Naive thymus-derived CD8-positive, alpha-beta T cell (primary cell): ENCODE measurements around the gene SAMD14. TPM values are rescaled to one million over a fixed set of nuclear protein-coding genes. Genes with fewer than 3 reads are reported as not detected.

Experiments
- ATAC-seq, 2 donors: fragments of 150-1000 bp; cut with Tn5 transposase in 1 of 2; sonication (Bioruptor Pico), chemical (Tn5 transposase) in 1 of 2; 1 replicate in 1 of 2; 2 replicates in 1 of 2; pipeline ENCODE4 v1.10.0; 2021; ENCODE audit warnings: mild to moderate bottlenecking in 2 of 2, moderate library complexity in 2 of 2
- POLR2A ChIA-PET: fragments of 350-600 bp; sonication (Branson Sonifier 250); formaldehyde crosslinking; loops from one replicate; lab custom pipeline; 2021; ENCODE audit warnings: antibody characterized with exemption; lab: Charles Lee
- DNase-seq, 10 donors: peaks; one replicate each; pipeline versions ENCODE4 v3.0.0 to v3.0.0-alpha.2; 2020 to 2022
- H3K27ac Mint-ChIP-seq, 10 donors: one replicate each; pipeline ENCODE4 v1.8.0; 2020 to 2022; ENCODE audit warnings: mild to moderate bottlenecking in 10 of 10, mixed read lengths in 10 of 10, moderate library complexity in 4 of 10, inconsistent platforms in 1 of 10
- H3K27me3 Mint-ChIP-seq, 5 donors: one replicate each; pipeline ENCODE4 v1.8.0; 2021 to 2022; ENCODE audit warnings: mixed read lengths in 5 of 5
- H3K36me3 Mint-ChIP-seq, 3 donors: one replicate each; pipeline ENCODE4 v1.8.0; 2020 to 2022; ENCODE audit warnings: mixed read lengths in 3 of 3, mild to moderate bottlenecking in 2 of 3, inconsistent platforms in 1 of 3
- H3K4me1 Mint-ChIP-seq, 4 donors: one replicate each; pipeline ENCODE4 v1.8.0; 2021 to 2022; ENCODE audit warnings: mixed read lengths in 4 of 4
- H3K4me3 Mint-ChIP-seq, 10 donors: one replicate each; pipeline ENCODE4 v1.8.0; 2020 to 2022; ENCODE audit warnings: mild to moderate bottlenecking in 10 of 10, mixed read lengths in 10 of 10, moderate library complexity in 6 of 10, inconsistent platforms in 1 of 10
- H3K9me3 Mint-ChIP-seq, 9 donors: one replicate each; pipeline ENCODE4 v1.8.0; 2020 to 2022; ENCODE audit warnings: mixed read lengths in 9 of 9, mild to moderate bottlenecking in 3 of 9, inconsistent platforms in 1 of 9, moderate library complexity in 1 of 9
- polyA plus RNA-seq, 3 donors: library from polyadenylated mRNA; unstranded; fragments of 300-500 nt; fragmentation: Illumina TruSeq; gene quantifications; one replicate each; pipeline ENCODE4 v1.2.3, GENCODE V29; 2021
- total RNA-seq, 8 experiments: library from RNA in 2 of 8; stranded (reverse) in 2 of 8; gene quantifications; one replicate each; pipeline ENCODE4 v1.2.3 and lab custom pipeline; 2021 to 2026

Gene SAMD14
- total and polyA plus RNA-seq, 5 experiments from 2014 or later, result 0.30 TPM; not detected in 4

DNA sequence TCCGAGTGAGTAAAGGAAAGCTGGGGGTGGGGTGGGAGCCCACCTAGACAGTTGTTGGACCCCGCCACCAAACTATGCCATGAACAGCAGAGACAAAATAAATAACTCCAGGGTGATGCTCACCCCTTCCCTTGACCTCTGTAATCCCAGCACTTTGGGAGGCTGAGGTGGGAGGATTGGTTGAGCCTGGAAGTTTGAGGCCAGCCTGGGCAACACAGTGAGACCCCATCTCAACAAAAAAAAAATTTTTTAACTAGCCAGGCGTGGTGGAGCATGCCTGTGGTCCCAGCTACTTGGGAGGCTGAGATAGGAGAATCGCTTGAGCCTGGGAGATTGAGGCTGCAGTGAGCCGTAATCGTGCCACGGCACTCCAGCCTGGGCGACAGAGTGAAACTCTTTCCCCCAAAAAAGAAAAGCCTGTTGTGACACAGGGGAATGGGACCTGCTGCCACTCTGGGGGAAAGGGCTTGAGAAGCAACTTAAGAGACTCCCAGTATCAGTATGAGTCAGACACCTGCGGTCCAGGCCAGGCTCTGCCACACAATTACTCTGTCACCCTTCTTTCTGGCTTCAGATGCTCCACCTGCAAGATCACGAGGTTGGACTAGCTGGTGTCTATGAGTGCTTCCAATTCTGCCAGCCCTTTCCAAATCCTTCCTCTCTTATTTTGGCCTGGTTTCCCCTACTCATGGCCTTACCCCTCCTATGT lies 40.9 kb upstream of the SAMD14 start:
- Mint-ChIP-seq H3K4me3 (no peak overlapping the region), H3K4me1 (peaks cover 10 to 24% (median 14%) of the 10 kb centered on the region in 4 donors), H3K9me3 (no peaks in the 10 kb centered on the region), H3K27ac (no peak overlapping the region), H3K27me3 (peaks cover 0 to 4% (median 0%) of the 10 kb centered on the region in 5 donors), H3K36me3 (no peaks in the 10 kb centered on the region)
- POLR2A ChIA-PET, result interaction anchor here (1.1 kb wide), 1 partner anchor 30 kb away, joined by 5 read pairs; no protein-coding TSS in a partner anchor
- DNase-seq (no peak), ATAC-seq (no peak)

DNA sequence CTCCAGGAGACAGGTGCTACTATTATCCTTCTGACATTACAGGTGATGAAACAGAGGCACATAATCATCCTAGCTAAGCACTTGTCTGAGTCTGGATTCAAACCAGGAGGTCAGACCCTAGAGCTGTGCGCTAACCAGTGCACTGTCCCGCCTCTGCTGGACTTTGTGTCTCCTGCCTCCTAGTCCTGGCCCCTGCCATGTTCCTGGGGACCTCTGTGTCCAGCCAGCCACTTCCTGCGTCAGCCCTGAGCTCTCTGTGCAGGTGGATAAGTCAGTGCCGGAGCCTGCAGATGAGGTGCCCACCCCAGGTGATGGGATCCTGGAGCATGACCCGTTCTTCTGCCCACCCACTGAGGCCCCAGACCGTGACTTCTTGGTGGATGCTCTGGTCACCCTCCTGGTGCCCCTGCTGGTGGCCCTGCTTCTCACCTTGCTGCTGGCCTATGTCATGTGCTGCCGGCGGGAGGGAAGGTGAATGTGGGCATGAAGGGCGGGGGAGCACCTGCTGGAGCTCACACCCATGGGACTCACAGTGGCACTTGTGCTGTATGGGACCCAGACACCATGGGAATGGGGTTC lies 40.0 kb upstream of the SAMD14 start:
- POLR2A ChIA-PET, result interaction anchor here (0.7 to 1.3 kb wide), 8 partner anchors 17 to 103 kb away, joined by 3 to 5 read pairs (median 3); no protein-coding TSS in a partner anchor
- ATAC-seq (no peak), DNase-seq (no peak)
- Mint-ChIP-seq H3K4me3 (peak overlapping the region in 1 of 10 donors; percentile 78), H3K4me1 (peaks cover 11 to 24% (median 14%) of the 10 kb centered on the region in 4 donors), H3K9me3 (no peaks in the 10 kb centered on the region), H3K36me3 (no peaks in the 10 kb centered on the region), H3K27ac (peak overlapping the region in 8 of 10 donors; percentile 11 to 98 (median 89)), H3K27me3 (peaks cover 0 to 4% (median 0%) of the 10 kb centered on the region in 5 donors)

DNA sequence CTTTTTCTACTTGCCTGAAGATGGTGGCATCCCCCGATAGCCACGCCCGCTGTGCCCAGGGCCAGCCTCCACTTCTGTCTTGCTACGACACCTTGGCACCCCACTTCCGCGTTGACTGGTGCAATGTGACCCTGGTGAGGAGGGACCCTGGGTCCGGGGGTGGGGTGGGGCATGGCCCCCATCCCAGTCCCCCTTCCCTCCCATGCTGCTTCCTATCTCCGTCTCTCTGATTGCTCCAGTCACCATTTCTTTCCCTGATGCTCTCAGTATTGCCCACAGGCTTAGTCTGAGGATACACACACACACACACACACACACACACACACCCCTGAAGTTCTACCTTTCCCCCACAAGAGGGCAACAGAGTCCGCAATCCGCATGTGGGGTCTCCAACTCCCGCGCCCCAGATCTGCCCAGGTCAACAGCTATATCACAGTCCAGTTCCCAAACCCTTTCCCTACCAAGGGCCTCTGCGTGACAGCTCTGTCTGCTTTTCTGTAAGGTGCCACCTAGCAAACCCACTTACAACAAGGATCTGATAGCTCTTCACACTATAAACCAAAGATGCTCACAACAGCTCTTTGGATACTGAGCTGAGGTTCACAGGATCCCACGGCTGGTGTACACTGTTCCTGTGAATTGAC lies 39.3 kb upstream of the SAMD14 start:
- DNase-seq (peak; percentile 40 to 87 (median 76)), ATAC-seq (peak; percentile 93 to 97)
- no peaks in the 10 kb centered on the region for H3K9me3 Mint-ChIP-seq
- peak overlapping the region; percentile 50 to 80 (median 72) for H3K4me3 Mint-ChIP-seq
- H3K27ac Mint-ChIP-seq, result peak overlapping the region; percentile 74 to 98 (median 93)
- POLR2A ChIA-PET, result interaction anchor here (0.7 to 1.3 kb wide), 9 partner anchors 15 to 104 kb away, joined by 3 to 5 read pairs (median 3); no protein-coding TSS in a partner anchor
- peaks cover 0 to 4% (median 0%) of the 10 kb centered on the region in 5 donors for H3K27me3 Mint-ChIP-seq
- no peaks in the 10 kb centered on the region for H3K36me3 Mint-ChIP-seq
- H3K4me1 Mint-ChIP-seq, result peaks cover 11 to 24% (median 14%) of the 10 kb centered on the region in 4 donors

DNA sequence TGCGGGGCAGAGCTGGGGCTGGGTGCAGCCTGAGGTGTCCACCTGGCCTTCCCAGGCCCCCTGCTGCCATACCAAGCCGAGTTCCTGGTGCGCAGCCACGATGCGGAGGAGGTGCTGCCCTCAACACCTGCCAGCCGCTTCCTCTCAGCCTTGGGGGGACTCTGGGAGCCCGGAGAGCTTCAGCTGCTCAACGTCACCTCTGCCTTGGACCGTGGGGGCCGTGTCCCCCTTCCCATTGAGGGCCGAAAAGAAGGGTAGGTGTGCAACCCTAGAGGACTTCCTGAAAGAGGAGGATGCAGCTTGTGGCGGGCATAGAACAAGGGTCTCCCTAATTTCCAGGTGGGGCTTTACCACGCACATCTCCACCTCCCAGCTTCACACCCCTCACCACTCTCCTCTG lies 38.4 kb upstream of the SAMD14 start:
- peaks cover 16 to 32% (median 22%) of the 10 kb centered on the region in 4 donors for H3K4me1 Mint-ChIP-seq
- peak overlapping the region in 9 of 10 donors; percentile 74 to 98 (median 92) for H3K27ac Mint-ChIP-seq
- ATAC-seq (no peak), DNase-seq (no peak)
- H3K9me3 Mint-ChIP-seq, result no peaks in the 10 kb centered on the region
- peak overlapping the region in 9 of 10 donors; percentile 50 to 80 (median 71) for H3K4me3 Mint-ChIP-seq
- POLR2A ChIA-PET, result interaction anchor here (0.6 to 1.2 kb wide), 2 partner anchors 14 to 18 kb away, joined by 3 read pairs; partner anchors contain the start of gene PPP1R9B
- peaks cover 0 to 4% (median 0%) of the 10 kb centered on the region in 5 donors for H3K27me3 Mint-ChIP-seq
- no peaks in the 10 kb centered on the region for H3K36me3 Mint-ChIP-seq

DNA sequence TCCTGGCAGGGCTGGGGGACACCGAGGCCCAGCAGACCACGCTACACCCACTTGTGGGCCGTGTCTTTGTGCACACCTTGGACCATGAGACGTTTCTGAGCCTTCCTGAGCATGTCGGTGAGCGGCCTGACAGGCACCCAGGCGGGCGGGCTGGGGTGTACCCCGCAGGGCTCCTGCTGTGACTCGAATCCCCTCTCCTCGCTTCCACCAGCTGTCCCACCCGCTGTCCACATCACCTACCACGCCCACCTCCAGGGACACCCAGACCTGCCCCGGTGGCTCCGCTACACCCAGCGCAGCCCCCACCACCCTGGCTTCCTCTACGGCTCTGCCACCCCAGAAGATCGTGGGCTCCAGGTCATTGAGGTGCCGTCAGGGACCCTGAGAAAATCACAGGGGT lies 37.4 kb upstream of the SAMD14 start:
- peaks cover 19 to 42% (median 28%) of the 10 kb centered on the region in 4 donors for H3K4me1 Mint-ChIP-seq
- H3K4me3 Mint-ChIP-seq, result no peak overlapping the region
- H3K27ac Mint-ChIP-seq, result no peak overlapping the region
- ATAC-seq, result no peak
- POLR2A ChIA-PET, result no interaction called here
- peaks cover 0 to 4% (median 0%) of the 10 kb centered on the region in 5 donors for H3K27me3 Mint-ChIP-seq
- no peaks in the 10 kb centered on the region for H3K9me3 Mint-ChIP-seq
- no peaks in the 10 kb centered on the region for H3K36me3 Mint-ChIP-seq
- DNase-seq, result peak in 1 of 10 donors; percentile 46

DNA sequence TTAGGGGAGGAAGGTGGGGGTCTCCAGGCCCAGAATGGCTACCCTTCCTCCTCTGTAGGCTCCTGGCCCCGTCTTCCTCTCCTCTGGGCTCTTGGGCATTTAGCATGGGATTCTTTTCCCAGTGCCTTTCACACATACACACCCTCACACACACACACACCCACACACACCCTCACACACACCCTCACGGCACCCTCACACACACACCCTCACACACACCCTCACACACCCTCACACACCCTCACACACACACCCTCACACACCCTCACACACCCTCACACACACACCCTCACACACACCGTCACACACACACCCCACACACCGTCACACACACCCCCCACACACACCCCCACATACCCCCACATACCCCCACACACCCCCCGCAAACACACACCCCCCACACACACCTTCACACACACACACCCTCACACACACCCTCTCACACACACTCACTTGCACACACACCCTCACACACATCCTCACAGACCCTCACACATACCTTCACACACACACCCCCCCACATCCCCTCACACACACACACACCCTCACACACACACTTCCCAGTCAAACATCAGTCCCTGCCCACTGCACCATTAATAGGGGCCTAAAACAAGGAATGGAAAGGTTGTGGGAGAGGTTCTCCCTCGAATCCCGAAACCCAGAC lies 36.7 kb upstream of the SAMD14 start:
- ATAC-seq, result no peak
- Mint-ChIP-seq H3K4me3 (no peak overlapping the region), H3K36me3 (no peaks in the 10 kb centered on the region), H3K4me1 (peaks cover 23 to 49% (median 36%) of the 10 kb centered on the region in 4 donors), H3K27ac (peak overlapping the region in 2 of 10 donors; percentile 8 to 75), H3K27me3 (peaks cover 0 to 4% (median 0%) of the 10 kb centered on the region in 5 donors), H3K9me3 (no peaks in the 10 kb centered on the region)
- POLR2A ChIA-PET, result interaction anchor here (2.5 kb wide), 1 partner anchor 18 kb away, joined by 8 read pairs; no protein-coding TSS in a partner anchor
- peak in 1 of 10 donors; percentile 53 for DNase-seq

DNA sequence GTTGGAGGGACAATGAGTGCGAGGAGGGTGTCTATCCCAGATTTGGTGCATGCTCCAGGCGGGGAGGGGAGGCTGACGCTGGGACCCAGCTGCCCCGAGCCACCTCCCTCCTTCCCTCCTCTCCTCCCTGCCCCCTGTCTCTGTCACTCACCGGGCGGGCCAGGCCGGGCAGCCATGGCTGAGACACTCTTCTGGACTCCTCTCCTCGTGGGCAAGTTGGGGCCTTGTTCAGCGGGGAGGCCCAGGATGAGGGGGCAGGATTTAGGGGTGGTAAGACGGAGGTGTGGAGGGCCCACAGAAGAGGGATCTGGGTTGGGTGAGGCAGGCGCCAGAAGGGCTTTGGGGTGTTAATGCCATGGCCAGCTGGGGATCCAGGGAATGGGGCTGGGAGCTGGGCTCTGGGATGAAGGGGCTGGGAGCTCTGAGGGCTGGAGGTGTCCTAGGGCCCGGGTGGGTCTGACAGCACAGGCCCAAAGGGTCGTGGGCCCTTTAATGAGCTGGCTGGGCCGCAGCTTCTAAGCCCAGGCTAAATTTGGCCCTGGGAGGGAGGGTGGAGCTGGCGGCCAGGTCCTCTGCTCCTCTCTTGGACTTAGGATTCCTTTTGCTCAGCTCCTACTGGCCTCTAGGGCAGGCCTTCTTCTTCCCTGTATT lies 36.0 kb upstream of the SAMD14 start, which contains the start of gene SGCA:
Gene SGCA, plus strand, starts transcription at position 139 of the 651 bp plus-strand sequence. Its CDS starts 36 bp downstream, at position 175.
- Mint-ChIP-seq H3K4me3 (peak within 1 kb of the TSS in 1 of 10 donors; percentile 4), H3K36me3 (no peaks in the 10 kb centered on the region), H3K27ac (peak within 1 kb of the TSS in 8 of 10 donors; percentile 8 to 93 (median 74)), H3K9me3 (no peaks in the 10 kb centered on the region), H3K4me1 (peaks cover 26 to 55% (median 42%) of the 10 kb centered on the region in 4 donors), H3K27me3 (peaks cover 0 to 4% (median 0%) of the 10 kb centered on the region in 5 donors)
- no peak for ATAC-seq
- peak in 1 of 10 donors; percentile 61 for DNase-seq
- POLR2A ChIA-PET, result interaction anchor here (2.5 kb wide), 1 partner anchor 18 kb away, joined by 8 read pairs; no protein-coding TSS in a partner anchor

DNA sequence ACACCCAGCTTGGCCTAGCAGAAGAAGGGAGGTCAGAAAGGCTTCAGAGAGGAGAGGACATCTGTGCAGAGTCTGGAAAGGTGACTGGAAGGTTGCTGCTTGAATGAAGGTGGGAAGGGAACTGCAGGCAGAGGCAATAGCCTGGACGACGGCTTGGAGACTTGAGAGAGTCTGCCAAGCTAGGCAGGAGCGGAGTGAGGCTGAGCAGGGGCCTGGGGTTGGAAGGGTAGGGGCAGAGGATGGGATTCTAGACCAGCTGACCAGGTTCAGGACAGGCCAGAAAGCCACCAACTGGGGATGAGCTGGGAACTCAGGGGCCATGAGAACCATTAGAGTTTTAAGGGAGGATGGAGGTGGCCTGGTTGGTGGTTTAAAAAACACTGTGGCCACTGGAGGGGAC lies 35.5 kb upstream of the SAMD14 start:
- H3K4me3 Mint-ChIP-seq, result peak overlapping the region in 1 of 10 donors; percentile 4
- POLR2A ChIA-PET, result interaction anchor here (0.7 to 2.5 kb wide), 2 partner anchors 15 to 17 kb away, joined by 3 to 8 read pairs; partner anchors contain the start of gene PPP1R9B
- ATAC-seq (no peak), DNase-seq (no peak)
- peak overlapping the region in 6 of 10 donors; percentile 51 to 93 (median 76) for H3K27ac Mint-ChIP-seq
- H3K4me1 Mint-ChIP-seq, result peaks cover 28 to 59% (median 46%) of the 10 kb centered on the region in 4 donors
- no peaks in the 10 kb centered on the region for H3K9me3 Mint-ChIP-seq
- H3K27me3 Mint-ChIP-seq, result peaks cover 0 to 4% (median 0%) of the 10 kb centered on the region in 5 donors
- no peaks in the 10 kb centered on the region for H3K36me3 Mint-ChIP-seq

DNA sequence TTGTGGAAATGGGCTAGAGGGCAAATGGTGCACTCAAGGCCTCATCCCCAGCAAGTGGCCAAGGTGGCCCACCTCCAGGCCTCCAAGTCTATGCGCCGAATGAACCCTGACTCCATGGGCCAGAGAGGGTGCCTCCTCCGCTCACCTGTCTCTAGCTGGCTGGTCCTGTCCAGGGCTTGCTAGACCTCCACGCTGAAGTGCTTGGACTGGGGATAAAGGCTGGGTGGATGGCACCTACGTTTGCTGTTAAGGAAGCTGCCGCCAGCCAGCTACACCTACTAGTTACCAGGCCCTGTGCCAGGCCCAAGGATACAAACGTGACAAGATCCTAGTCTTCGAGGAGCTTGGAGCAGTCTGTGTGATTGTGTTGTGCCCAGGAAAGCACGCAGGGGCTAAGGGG lies 35.1 kb upstream of the SAMD14 start:
- Mint-ChIP-seq H3K27me3 (peaks cover 0 to 4% (median 0%) of the 10 kb centered on the region in 5 donors), H3K27ac (peak overlapping the region in 6 of 10 donors; percentile 51 to 93 (median 74)), H3K4me3 (peak overlapping the region in 1 of 10 donors; percentile 4), H3K9me3 (no peaks in the 10 kb centered on the region), H3K4me1 (peaks cover 28 to 59% (median 47%) of the 10 kb centered on the region in 4 donors), H3K36me3 (no peaks in the 10 kb centered on the region)
- ATAC-seq (no peak), DNase-seq (no peak)
- POLR2A ChIA-PET, result interaction anchor here (0.7 to 2.5 kb wide), 3 partner anchors 13 to 17 kb away, joined by 3 to 8 read pairs (median 5); partner anchors contain the start of gene PPP1R9B

DNA sequence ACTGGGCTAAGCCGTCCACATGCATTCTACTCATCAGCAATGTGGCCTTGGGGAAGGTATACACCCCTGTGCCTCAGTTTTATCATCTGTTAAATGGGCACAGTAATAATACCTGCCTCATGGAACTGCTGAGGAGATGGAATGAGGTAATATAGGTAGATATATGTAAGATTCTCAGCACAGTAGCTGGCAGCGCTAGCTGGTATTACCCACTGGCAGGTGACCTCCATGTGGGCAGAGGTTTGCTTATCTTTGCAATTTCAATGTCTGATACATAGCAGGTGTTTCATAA lies 34.7 kb upstream of the SAMD14 start:
- POLR2A ChIA-PET, result interaction anchor here (0.7 to 2.5 kb wide), 3 partner anchors 12 to 16 kb away, joined by 3 to 8 read pairs (median 5); partner anchors contain the start of gene PPP1R9B
- peaks cover 0 to 4% (median 0%) of the 10 kb centered on the region in 5 donors for H3K27me3 Mint-ChIP-seq

More for the DNA sequence above, 34.7 kb upstream of the SAMD14 start:
- DNase-seq, result no peak
- Mint-ChIP-seq H3K4me1 (peaks cover 28 to 56% (median 47%) of the 10 kb centered on the region in 4 donors), H3K36me3 (no peaks in the 10 kb centered on the region), H3K27ac (peak overlapping the region in 1 of 10 donors; percentile 52), H3K4me3 (no peak overlapping the region), H3K9me3 (no peaks in the 10 kb centered on the region)
- ATAC-seq, result no peak
